Measurements from ENCODE around the gene SHF. TPM values are rescaled to one million over a fixed set of nuclear protein-coding genes. Genes with fewer than 3 reads are reported as not detected.

SHF gene
- total RNA-seq, 2 donors from 2014 or later = 42.0 to 53.8 TPM

GRCh38 chr15:45205192-45205591, 17.4 kb upstream of the SHF start:
- Mint-ChIP-seq H3K27ac (no peak overlapping the region), H3K9me3 (peaks cover 5% of the 10 kb centered on the region), H3K27me3 (ENCODE audit: insufficient read depth) (peaks cover 43% of the 10 kb centered on the region), H3K4me3 (no peak overlapping the region), H3K36me3 (ENCODE audit: low read depth) (no peaks in the 10 kb centered on the region), H3K4me1 (peaks cover 5% of the 10 kb centered on the region)
- Histone ChIP-seq H3K4me1 (ENCODE audit: control insufficient read depth, insufficient read depth, low read length) (no peaks in the 10 kb centered on the region), H3K9me3 (ENCODE audit: control insufficient read depth, low read length) (no peaks in the 10 kb centered on the region), H3K36me3 (ENCODE audit: control insufficient read depth, insufficient read depth, low read length) (no peaks in the 10 kb centered on the region), H3K27me3 (ENCODE audit: control insufficient read depth, insufficient read depth, low read length, poor library complexity, severe bottlenecking) (no peaks in the 10 kb centered on the region), H3K27ac (ENCODE audit: low read depth, low read length) (no peak overlapping the region), H3K4me3 (ENCODE audit: low read length) (no peak overlapping the region), H3K9ac (ENCODE audit: extremely low read depth, low read length, poor library complexity, severe bottlenecking) (no peak overlapping the region)
- DNase-seq = peak; percentile 90
- WGBS, 2 experiments (ENCODE audit: insufficient coverage in 1 of 2, insufficient read length in 1 of 2) = 0% methylated on average over 2 of the region's 2 CpGs; no CpG with 5 or more reads in 1 of the 2 experiments
- peak; percentile 96 for TF ChIP-seq CTCF (conservative IDR thresholded peaks at IDR 0.05)

- Mint-ChIP-seq H3K9me3 (no peaks in the 10 kb centered on the region), H3K4me3 (no peak overlapping the region), H3K36me3 (ENCODE audit: low read depth) (no peaks in the 10 kb centered on the region), H3K4me1 (peaks cover 8% of the 10 kb centered on the region), H3K27me3 (ENCODE audit: insufficient read depth) (peaks cover 34% of the 10 kb centered on the region), H3K27ac (no peak overlapping the region)
- 87 to 100% methylated on average over 2 to 3 of the region's 4 CpGs for WGBS, 2 experiments (ENCODE audit: insufficient coverage in 1 of 2, insufficient read length in 1 of 2)
- TF ChIP-seq CTCF (conservative IDR thresholded peaks at IDR 0.05) = no peak
- H3K27me3 ChIP-seq (ENCODE audit: control insufficient read depth, insufficient read depth, low read length, poor library complexity, severe bottlenecking) = no peaks in the 10 kb centered on the region
- no peaks in the 10 kb centered on the region for H3K4me1 ChIP-seq (ENCODE audit: control insufficient read depth, insufficient read depth, low read length)
- no peak overlapping the region for H3K4me3 ChIP-seq (ENCODE audit: low read length)
- no peaks in the 10 kb centered on the region for H3K36me3 ChIP-seq (ENCODE audit: control insufficient read depth, insufficient read depth, low read length)
- no peak overlapping the region for H3K27ac ChIP-seq (ENCODE audit: low read depth, low read length)
- H3K9ac ChIP-seq (ENCODE audit: extremely low read depth, low read length, poor library complexity, severe bottlenecking) = no peak overlapping the region
- no peak for DNase-seq
- H3K9me3 ChIP-seq (ENCODE audit: control insufficient read depth, low read length) = no peaks in the 10 kb centered on the region
Observed at GRCh38 chr15:45203182-45203581, 15.4 kb upstream of the SHF start.

GRCh38 chr15:45201869-45202268, 14.1 kb upstream of the SHF start:
- Histone ChIP-seq H3K4me3 (ENCODE audit: low read length) (no peak overlapping the region), H3K27me3 (ENCODE audit: control insufficient read depth, insufficient read depth, low read length, poor library complexity, severe bottlenecking) (no peaks in the 10 kb centered on the region), H3K9me3 (ENCODE audit: control insufficient read depth, low read length) (no peaks in the 10 kb centered on the region), H3K4me1 (ENCODE audit: control insufficient read depth, insufficient read depth, low read length) (no peaks in the 10 kb centered on the region), H3K9ac (ENCODE audit: extremely low read depth, low read length, poor library complexity, severe bottlenecking) (no peak overlapping the region), H3K27ac (ENCODE audit: low read depth, low read length) (no peak overlapping the region), H3K36me3 (ENCODE audit: control insufficient read depth, insufficient read depth, low read length) (no peaks in the 10 kb centered on the region)
- H3K9me3 Mint-ChIP-seq = no peaks in the 10 kb centered on the region
- peaks cover 24% of the 10 kb centered on the region for H3K27me3 Mint-ChIP-seq (ENCODE audit: insufficient read depth)
- no peak for TF ChIP-seq CTCF (conservative IDR thresholded peaks at IDR 0.05)
- peaks cover 8% of the 10 kb centered on the region for H3K4me1 Mint-ChIP-seq
- H3K36me3 Mint-ChIP-seq (ENCODE audit: low read depth) = no peaks in the 10 kb centered on the region
- no peak overlapping the region for H3K4me3 Mint-ChIP-seq
- no peak overlapping the region for H3K27ac Mint-ChIP-seq
- WGBS, 2 experiments (ENCODE audit: insufficient coverage in 1 of 2, insufficient read length in 1 of 2) = 88% methylated on average over 7 of the region's 7 CpGs; no CpG with 5 or more reads in 1 of the 2 experiments
- DNase-seq = peak; percentile 57

Measured in endodermal cell (in vitro differentiated cells).